HG02840 (cell line): ENCODE data around the gene MAPKBP1.

Experiments
- ATAC-seq: cut with Tn5 transposase; IDR thresholded peaks from one replicate; pipeline ENCODE4 v1.9.1; 2021; ENCODE audit warnings: mild to moderate bottlenecking, moderate library complexity, moderate number of reproducible peaks; ENCODE audit not compliant: unreplicated experiment, low FRiP score

The MAPKBP1 gene

GRCh38 chr15:41842229-41842628, 67.9 kb downstream of the MAPKBP1 start:
- no peak for ATAC-seq

- ATAC-seq: no peak
These were observed 69.3 kb downstream of the MAPKBP1 start for GRCh38 chr15:41843571-41843970.

DNA sequence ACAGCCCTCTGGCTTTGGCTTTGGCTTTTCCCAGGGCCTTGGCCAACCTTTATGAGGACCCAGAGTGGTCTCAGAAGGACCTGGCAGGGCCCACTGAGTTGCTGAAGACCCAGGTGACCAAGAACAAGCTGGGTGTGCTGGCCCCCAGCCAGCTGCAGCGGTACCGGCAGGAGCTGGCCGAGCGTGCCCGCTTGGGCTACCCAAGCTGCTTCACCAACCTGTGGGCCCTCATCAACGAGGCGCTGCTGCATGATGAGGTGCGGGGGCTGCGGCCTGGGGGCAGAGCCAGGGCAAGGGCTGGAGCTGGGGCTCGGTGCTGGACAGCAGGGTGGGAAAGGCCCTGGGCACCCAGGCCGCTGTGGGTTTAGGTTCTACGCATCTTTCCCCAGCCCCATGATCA, 70.5 kb downstream of the MAPKBP1 start:
- ATAC-seq: no peak

DNA sequence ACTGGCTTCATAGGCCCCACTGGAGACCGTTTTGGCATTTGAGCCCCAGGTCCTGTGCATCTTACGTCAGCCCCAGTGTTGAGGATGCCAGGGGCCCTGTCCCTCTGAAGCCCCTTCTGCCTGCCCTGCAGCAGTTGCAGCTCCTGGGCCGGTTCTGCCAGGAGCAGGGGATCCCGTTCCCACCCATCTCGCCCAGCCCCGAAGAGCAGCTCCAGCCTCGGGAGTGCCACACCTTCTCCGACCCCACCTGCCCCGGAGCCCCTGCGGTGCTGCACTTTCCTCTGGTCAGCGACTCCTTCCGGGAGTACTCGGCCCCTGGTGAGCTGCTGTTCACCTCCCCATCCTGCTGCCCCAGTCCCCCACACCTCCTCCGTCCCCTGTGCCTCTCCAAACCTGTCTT, 72.9 kb downstream of the MAPKBP1 start:
- ATAC-seq: no peak

DNA sequence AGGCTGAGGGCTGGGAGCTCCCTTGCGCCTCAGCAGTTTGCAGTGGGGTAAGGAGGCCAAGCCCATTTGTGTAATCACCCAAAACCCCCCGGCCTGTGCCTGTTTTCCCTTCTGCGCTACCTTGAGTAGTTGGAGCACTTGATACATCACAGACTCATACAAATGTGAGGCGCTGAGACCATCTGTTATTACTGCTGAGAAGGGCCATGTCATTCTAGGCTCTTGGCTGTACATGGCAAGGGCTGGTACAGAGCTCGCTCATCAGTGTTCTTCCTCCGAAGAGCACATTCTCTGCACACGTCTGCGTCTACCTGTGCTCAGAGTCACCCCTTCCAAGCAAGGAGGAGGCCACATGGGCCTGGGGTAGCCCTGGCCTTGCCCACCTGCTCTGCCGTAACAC, 73.7 kb downstream of the MAPKBP1 start:
- ATAC-seq: no peak

- no peak for ATAC-seq
These were observed 74.3 kb downstream of the MAPKBP1 start for GRCh38 chr15:41848631-41849030.

DNA sequence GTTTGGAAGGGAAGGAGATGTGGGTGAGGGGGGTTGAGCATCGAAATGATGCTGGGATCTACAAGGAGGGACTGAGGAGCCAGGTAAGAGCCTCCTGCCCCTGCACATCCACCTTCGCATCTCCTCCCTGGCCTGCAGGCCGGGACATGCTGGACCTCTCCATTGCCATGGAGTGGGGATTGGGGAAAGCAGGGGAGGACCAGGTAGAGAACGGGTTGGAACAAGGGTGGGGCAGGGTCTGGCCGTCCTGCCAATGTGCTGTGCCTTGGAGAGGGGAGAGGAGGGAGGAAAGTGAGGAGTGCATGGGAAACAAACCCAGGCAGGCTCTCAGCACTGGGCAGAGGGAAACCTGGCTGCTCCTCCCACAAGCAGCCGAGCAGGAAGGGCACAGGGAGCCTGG, 74.9 kb downstream of the MAPKBP1 start:
- ATAC-seq: no peak

DNA sequence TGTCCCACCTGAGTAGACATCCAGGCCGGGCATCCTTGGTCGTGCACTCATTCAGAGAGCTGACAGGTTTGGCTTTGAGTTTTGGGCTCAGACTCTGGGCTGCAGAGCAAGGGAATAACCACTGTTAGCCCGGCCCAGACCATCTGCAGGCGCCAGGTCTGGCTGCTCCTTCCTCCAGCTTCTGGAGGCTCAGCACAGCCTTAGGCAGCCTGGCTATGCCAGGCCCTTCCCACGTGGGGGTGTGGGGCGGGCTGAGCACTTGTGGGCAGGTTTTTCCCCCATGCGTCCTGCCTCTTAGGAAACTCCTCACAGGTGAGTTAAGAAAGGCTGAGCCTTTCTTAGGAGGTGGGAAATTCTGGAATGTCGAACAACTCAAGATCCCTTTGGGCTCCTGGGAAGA, 75.6 kb downstream of the MAPKBP1 start:
- ATAC-seq: no peak

GRCh38 chr15:41850482-41851166, 76.3 kb downstream of the MAPKBP1 start:
- ATAC-seq: no peak

- ATAC-seq: no peak
These were observed 76.9 kb downstream of the MAPKBP1 start for GRCh38 chr15:41851167-41851523.

- ATAC-seq: no peak
These were observed 77.6 kb downstream of the MAPKBP1 start for GRCh38 chr15:41851755-41852370.

DNA sequence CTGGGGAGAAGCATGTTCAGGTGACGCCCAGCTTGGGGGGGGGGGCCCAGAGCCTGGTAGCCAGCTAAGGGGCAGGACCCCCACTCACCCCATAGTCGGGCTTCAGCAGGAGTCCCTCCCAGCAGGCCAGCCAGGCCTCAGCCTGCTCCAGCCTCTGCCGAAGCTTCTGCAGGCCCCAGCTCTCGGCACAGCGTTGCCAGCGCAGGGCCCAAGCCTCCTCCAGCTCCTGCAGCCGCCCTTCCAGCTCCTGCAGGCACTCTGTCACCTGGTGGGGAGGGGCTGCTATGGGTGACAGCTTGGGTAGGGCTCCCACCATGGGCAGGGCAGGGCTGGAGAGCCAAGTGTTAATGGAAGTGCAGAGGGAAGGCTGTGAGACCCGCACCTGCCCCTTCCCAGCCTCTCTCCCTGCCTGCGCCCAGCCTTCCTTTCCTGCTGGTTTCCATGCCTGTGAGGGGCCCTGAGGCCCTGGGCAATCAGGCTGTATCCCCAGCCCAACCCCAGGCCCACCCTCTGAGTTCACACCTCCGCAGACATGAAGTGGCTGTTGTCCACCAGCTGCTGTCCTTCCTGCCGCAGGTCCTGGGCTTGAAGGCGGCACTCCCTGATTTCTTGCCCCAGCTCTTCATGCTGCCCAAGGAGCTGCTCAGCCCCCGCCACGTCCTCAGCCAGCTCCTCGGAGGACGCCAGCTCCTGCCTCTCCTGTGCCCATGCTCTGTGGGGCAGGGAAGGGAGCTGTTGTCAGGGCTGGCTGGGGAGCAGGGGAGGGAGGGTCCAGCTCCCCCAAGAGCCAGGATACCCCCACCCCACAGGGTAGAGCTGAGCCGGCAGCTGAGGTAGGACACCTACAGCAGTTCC, 78.7 kb downstream of the MAPKBP1 start:
- no peak for ATAC-seq

- ATAC-seq: no peak
These were observed 79.5 kb downstream of the MAPKBP1 start for GRCh38 chr15:41853831-41854230.

DNA sequence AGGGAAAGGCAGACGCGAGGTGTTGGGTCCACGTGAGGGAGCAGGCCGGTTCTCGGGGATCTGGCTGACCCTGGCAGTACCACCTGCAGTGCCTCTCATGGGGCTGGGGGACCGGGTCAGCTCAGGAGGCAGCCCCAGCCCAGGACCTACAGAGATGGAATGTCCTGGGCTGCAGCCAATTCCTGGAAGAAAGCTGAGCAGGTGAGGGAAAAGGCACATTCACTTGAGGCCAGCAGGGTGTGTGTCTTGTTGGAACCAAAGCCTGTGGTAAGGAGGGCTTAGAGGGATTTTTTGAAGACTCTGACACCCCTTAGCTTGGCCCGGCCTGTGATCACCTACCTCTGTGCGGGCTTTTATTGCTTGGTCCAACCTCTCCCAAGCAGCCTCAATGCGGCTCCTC, 80.2 kb downstream of the MAPKBP1 start:
- ATAC-seq: no peak

GRCh38 chr15:41855261-41855961, 81.1 kb downstream of the MAPKBP1 start:
- no peak for ATAC-seq

DNA sequence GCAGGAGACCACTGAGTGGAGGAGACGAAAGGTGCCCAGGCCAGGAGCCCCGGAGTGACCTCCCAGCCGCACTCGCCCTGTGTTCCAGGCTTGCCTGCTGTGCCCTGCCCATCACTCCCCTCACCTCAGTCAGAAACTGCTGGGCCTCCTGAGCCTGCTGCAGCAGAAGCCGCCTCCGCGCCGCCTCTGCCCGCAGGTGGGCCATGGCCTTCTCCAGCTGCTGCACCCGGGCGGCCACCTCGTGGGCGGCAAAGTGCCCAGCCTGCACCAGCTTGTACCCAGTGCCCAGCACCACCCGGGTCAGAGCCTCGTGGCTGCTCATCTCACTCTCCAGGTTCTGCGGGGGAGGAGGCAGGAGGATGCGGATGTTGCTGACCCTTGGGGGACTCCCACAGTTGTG, 82.0 kb downstream of the MAPKBP1 start:
- no peak for ATAC-seq

DNA sequence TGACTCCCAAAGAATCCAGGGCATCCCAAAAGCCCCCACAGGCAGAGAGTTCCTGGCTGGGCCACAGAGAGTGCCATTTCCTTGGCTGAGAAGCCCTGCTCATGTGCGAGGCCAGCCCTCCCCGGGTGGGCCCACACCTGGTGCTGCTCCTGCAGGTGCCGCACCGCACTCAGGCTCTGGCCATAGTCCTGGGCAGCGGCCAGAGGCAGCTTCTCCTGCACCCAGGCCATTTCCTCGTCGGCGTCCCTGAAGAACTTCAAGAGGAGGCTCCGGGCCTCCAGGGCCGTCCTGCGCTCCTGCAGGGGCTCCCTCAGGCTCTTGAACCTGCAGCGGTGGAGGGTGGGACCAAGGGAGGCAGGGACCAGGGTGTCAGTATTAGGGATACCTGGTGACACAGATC, 82.4 kb downstream of the MAPKBP1 start:
- no peak for ATAC-seq

DNA sequence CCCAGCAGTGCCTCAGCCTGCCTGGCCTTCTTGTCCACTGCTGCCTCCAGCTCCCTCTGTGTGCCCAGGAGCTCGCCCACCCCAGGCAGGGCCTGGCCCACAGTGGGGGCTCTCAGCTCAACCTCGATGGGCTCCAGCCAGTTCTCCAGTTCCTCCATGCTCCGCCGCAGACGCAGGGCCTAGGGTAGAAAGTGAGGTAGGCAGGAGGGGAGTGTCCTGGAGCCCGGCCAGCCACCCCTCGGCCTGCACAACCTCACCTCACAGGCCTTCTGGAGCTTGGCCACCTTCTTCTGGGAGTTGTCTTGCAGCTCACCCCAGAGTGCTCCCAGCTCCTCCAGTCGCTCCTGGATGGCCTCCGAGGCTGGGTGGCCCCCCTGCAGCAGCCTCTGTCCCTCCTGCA, 83.0 kb downstream of the MAPKBP1 start:
- ATAC-seq: no peak

DNA sequence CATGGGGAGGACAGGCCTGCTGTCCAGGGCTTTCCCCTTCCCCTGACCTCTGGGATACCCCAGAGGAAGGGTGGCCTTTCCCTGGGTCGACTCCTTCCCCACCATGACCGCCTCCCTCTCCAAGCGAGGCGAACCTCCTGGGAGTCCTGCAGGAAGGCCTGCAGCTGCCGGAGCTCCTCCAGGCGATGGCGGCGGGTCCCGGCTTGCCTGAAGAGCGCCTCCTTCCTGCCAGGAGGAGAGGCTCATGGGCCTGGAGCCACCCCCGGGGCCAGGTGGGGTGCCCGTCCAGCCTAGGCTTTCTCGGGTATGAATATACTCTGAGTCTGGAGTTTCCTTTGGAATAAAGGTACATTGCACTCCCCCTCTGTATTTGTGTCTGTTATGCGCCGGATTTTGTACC, 84.5 kb downstream of the MAPKBP1 start:
- no peak for ATAC-seq

DNA sequence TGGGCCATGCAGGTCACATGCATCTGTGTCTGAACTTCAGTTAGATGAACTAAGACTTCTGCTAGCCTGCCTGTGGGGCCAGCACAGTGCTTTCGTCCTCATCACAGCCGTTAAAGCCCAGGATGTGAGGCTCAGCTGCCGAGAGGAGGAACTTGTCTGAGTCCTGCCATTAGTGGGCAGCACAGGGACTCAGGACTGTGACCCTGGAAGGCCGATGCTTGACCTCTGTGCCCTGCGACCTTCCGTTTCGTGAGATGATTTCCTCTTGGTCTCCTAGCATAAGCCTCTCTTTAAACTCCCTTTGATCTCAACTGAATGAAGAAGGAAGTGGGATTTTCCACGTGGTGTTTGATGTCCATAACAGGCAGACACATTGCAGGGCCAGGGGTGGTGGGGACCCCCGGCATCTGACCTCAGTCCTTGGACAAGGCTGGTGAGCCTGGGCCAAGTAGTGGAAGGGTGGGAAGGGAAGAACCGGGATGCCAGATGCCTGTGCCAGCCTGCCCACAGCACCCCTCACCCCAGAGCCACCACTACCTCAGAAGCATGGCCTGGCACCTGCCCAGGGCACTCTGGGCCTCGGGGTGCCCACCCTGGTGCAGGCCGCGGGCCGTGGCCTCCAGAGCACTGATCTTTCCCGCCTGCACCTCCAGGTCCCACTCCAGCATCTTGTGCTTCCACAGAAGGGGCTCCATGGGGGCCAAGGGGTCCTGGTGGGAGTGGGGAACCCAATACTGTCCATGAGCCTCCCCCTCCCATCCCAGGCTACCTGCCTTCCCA, 86.0 kb downstream of the MAPKBP1 start:
- no peak for ATAC-seq
